Activated naive CD4-positive, alpha-beta T cell treated with anti-CD3 and anti-CD28 coated beads, Interleukin-2, amount 50 U/mL, for 16 hours (primary cell): ENCODE results near the gene GRIK4.

Experiments used
- DNase-seq: peaks from one replicate; pipeline ENCODE4 v3.0.0-alpha.2; 2020

GRIK4 gene

DNA sequence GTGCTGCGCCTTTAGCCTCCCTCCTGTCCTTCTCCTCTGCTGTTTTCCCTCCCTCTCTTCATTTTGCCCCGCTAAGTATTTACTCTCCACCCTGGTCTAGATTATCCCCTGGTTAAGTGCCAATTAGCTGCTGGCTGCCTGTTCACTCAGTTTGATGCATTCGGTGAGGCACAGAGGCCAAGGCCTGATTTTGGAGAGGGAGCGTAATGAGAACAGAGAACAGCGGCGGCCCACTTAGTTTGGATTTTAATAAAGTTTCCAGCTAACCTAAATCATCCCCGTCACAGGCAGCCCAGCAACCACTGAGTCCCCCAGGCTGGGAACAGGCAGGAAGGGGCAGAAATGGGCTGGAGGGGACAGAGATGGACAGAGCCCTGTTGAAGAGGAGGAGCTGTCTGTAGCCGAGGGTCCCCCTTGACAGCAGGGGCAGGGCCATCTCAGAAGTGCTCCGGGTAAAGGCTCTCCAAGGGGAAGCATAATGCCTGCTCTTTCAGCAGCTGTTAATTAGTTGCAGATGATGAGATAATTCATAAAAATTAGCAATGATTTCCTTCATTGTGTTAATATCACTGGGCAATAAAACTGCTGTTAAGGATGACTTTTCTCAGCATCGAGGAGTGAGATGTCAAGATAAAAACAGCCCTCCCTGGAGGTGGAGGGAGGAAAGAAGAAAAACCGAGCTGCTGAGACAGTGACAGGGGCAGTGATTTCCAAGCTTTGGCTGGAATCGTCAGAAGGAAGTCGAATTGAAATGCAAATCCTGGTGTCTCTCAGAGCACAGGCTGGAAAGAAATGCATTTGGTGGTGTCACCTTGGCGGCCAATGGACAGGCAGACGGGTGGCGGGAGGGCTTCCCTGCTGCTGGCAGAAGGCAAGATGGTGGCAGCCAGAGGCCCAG lies 170.1 kb downstream of the GRIK4 start:
- DNase-seq = no peak

DNA sequence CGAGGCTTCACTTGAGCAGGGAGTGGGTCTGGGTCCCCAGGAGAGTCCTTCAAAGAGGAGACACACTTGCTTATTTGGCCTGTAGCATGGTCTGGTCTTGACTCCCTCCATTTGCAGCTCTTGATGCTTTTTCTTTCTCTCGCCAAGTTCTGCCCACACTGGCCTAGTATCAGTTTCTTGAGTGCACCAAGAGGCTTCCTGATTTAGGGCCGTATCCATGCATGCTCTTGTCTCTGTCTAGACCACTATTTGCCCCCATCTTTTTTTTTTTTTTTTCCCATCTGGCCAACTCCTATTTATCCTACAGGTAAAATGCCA lies 170.7 kb downstream of the GRIK4 start:
- no peak for DNase-seq

DNA sequence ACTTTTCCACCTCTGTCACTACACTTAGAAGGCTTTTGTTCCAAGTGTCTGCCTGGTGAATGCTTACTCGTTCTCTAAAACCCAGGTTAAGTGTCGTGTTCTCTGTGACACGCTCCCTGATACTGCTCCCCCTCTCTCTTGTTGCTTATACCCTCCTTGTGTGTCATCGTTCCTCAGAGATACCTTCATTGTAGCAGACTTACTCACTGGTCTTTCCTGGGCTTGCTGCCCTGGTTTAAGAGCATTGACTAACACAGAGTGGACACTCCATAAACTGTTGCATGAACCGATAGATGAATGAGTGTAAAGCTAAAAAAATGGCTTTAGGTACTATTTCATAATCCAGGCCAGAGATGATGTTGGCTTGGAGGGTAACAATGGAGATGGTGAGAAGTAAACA lies 171.3 kb downstream of the GRIK4 start:
- DNase-seq = no peak

DNA sequence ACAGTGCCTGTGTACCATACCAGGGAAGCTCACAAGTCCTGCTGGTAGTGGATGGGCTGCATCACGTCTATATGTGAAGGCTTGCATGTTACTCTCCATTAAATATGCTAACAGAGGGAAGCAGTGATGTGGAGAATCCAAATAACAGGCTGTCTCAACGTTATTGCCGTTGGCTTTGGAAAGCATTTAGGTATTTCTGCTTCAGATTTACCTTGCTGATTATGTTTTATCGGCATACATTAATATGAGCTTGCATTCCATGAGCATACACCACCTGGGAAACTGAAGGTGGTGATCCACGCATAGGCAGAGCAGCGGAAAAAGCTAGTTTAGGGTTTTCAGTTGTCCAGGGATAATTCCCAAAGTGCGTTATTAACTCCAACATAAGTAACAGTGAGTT lies 175.0 kb downstream of the GRIK4 start:
- no peak for DNase-seq

DNA sequence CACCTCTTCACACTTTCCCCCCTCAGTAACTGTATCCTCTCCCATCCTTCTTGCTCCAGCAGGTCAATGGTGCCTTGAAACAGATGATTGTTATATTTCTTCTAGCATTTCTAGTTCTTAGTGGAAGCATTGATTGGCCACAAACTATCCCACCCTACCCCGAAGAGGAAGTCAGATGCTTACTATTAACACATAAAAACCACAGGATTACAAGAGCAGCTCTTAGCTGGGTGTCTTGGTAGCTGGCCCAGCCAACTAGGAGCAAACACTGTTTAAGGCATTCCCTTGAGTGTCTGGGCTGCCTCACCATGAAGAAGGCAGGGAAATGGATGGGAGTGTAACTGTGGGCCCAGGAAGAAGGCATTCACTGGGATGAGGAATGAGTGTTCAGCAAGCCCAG lies 176.6 kb downstream of the GRIK4 start:
- DNase-seq = no peak

DNA sequence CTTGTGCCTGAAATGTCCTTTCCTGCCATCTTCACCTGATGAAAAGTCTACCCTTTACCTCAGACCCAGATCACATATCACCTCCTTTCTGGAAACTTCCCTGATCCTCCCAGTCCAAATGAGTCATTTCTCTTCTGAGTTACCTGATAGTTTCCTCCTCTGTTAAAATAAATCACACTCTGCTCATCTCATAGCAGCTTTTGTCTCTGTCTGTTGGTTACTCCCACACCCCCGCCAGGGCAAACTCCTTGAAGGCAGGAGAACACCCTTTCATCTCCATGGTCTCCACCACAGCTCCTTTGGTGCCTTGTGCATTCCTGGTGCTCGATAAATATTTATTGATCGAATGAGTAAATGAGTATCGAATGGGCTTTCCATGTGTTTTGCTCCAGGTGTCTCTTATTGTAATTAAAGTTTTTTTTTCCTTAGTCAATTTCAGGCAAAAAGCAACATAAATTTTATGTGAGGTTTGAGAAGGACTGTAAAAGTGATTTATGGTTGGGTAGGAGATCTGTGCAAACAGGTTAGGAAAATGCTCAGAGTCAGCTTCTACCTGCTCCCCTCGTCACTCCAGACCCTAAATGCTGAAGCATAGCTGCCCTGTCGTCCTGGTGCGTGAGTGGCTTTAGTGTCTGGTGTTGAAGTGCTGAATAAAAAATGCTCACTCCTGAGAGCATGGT lies 178.2 kb downstream of the GRIK4 start:
- no peak for DNase-seq

DNA sequence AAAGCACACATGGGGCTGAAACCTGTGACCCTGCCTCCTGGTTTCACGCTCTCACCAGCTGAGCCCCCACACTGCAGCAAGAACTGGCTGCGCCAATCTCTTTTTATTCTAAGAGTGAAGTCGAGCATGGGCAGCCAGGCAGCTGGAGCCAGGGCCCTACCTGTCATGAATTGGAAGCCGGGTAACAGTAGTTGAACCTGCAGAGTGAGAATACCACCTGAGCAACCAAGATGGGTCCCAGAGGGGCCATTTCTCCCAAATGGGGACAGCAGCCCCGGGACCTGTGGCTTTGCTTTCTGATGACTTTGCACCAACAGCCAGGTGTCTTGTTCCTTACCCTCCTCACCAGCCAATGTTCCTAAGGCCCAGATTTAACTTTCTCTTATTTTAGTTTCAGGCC lies 178.9 kb downstream of the GRIK4 start:
- DNase-seq = no peak

DNA sequence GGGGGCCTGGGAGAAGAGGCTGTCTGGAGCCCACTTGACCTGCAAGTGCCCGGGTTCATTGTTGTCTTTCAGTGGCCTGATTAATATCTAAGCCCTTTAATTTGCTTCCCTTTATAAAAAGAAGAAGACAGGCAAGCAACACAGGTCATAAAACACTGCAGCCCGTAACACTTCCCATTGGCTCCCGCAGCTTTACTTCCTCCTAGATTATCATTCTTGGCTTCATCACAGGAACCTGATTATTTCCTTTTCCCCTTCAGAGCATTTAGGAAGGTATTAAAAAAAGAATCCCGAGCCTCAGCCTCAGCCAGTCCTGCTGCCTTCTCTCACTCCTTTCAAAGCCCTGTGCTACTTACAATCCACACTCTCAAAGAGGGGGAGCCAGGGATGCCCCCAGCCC lies 183.2 kb downstream of the GRIK4 start:
- no peak for DNase-seq

DNA sequence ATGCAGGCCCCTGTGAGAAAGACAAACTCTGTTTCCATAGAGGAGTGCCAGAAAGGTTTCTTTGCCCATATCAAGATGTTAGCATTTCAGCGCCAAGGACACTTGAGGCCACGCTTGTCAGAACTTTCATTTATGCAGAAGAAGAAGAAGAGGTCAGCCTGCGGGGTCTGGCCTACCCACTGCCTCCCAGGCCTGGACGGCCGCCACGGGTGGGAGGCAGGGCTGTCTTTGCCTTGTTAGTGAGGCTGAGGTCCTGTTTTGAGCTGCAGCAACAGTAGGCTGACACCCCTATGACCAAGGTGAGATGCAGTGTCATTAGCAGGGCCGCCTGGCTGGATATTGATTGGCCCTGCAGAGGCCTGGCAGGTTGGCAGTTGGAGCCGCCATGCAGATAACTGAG lies 183.9 kb downstream of the GRIK4 start:
- DNase-seq = no peak

DNA sequence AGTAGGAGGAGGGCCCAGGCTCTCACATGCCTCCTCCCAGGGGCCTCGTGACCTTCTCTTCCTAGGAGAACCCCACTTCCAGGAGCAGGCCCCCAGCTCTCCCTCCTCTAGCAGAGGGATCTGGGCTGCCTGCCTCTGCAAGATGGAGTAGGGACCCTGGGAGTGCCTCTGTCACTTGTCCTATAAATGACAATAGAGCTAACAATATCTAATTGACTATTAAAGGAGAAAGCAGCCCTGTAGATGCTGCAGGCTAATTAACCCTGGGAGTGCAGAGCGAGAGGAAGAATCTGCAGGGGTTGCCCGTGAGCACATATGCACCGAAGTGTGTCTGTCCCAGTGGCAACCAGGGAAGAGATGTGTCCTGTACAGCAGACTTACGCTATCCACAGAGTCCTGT lies 184.4 kb downstream of the GRIK4 start:
- no peak for DNase-seq

DNA sequence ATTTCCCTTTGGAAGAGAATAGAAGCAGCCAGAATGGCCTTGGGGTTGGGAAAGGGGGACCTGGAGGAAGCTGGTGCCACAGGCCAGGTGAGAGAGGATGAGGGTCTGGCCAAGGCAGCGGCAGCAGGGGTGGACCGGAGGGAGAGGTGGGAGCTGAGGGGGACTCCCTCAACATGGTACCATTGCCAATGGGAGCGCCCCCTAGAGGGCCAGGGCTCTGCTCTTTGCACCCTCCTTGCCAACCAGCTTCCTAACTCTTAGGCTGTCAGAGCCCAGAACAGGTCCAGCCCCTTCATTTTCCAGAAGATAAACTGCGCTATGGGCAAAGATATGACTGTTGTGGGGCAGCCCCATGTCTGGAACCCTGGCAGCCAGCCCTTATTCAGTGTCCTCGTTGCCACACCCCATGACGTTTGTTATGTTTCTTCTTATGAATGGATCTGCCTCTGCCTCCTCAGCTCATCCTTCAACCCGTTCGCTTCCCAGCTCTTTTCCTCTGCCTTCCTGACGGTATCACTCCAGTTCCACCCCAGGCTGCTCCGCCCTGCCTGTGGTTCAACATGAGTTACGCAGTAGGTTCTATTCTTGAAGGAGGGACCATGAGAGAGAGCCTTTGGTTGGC lies 185.2 kb downstream of the GRIK4 start:
- no peak for DNase-seq

DNA sequence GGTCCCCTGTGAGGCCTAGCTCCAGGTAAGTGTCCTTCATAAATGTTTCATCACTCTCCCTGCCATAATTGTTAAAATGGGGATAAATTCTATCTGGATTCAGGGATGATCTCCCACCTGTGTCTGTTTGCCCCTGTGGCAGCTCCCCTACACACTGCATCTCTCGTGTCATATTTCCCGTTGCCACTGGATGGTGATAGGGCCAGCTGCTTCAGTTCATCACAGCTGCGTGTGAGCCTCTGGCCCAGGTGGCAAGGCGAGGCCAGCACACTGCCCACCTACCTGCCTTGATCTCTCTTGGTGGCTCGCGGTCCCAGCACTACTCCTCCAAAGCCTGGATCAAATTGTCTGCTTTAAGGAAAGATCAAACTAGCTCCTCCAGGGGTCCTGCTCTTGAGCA lies 187.4 kb downstream of the GRIK4 start:
- DNase-seq = no peak

DNA sequence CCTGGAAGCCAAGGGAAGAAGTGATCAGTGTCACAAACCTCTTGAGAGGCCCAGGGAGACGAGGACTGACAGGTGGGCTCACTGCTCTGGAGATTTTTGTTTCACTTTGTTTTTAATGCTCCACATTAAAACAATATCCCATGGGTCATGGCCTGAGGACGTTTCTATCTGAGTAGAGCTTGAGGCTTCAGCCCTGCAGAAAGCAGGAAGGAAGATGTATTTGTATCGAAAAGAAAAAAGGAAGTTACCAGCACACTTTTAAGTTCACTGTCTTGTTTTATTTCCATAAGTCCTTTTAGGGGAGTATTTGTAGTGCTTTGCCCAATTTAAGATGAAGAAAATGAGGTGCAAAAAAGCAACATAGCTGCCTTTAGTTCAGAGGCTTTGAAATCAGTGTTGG lies 191.1 kb downstream of the GRIK4 start:
- DNase-seq = no peak

DNA sequence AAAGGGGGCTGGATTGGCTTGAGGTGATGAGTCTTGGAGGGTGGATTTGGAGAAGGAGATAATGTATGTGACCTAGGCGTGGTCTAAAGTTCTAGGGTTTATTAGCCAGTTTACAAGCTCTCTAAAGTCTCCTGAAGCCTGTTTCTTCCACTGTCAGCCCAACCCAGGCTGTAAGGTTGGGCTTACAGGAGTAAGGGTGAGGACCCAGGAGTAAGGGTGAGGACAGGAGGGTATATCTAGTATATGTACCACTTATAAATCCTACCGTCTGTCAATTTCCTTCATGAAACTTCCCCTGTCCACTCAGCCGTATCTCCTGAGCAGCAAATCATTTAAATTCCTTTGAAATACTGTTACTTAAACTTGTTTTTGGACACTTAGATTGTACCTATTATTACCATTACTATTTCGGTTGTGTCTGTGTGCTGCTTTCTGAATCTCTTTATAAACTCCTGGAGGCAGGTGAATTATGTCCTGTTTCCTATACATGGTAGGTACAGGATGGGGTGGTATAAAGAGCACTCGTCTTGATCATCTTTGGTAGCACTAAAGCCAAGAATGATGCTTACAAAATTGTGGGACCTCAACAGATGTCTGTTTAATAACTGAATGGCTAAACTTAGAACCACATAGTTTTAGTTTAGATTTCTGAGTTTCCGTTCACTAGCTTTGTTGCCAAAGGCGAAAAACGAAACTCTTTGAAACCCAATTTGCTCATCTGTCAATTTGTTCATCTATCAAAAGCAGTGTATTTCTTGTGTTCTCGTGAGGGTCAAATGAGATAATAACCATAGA lies 192.0 kb downstream of the GRIK4 start:
- no peak for DNase-seq

DNA sequence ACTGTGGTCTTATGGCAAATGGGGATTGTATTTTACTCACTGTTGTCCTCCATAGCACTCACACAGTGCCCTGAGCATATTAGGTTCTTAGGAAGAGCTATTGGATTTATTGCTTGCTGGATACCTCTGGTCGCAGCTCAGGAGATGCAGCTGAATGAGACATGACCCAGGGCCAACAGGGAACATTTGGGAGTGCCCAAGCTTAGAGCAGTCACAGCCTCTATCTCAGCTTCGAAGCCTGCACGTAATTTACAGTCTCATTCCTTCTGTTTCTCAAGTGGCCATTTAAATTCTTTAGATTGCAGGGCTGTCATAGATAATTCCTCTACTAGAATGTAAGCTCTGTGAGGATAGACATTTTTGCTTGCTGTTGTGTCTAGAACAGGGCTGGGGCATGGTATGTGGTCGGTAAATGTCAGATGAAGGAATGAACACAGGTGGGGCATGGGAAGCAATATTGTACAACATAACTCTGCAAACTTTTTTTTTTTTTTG lies 192.8 kb downstream of the GRIK4 start:
- DNase-seq = no peak

DNA sequence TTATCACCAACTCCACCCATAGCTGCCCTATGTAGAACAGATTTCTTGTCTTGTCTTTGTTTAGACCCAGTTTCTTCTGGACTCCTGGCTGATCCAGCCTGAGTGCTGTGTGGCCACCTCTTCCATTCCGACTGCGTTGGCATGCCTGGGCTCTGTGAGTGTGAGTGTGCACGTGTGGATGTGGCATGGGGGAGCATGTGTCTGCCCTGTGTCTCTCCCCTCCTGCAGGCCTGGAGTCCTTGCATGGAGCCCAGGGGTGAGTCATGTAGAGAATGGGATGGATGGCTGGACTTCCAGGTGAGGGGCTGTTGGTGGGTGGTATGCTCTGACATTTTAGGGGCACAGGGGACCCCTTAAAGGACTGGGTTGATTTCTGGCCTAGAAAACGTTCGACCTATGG lies 194.7 kb downstream of the GRIK4 start:
- no peak for DNase-seq

DNA sequence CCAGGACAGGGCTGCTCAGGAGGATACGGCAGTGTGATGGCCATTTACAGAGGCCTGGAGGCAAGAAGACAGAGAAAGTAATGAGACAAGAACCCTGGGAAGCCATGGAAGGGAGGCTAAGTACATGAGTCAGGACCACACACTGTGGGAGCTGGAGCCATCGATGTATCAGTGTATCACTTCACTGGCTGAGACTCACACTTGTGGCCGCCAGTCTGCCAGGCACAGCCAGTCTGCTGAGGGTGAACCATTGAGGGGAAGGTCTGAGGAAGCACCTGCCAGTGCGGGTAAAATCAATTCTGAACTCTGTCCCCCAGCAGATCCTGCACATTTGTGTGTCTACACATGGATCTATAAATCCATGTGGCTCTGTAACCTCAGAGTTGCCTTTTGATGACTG lies 195.6 kb downstream of the GRIK4 start:
- DNase-seq = no peak

DNA sequence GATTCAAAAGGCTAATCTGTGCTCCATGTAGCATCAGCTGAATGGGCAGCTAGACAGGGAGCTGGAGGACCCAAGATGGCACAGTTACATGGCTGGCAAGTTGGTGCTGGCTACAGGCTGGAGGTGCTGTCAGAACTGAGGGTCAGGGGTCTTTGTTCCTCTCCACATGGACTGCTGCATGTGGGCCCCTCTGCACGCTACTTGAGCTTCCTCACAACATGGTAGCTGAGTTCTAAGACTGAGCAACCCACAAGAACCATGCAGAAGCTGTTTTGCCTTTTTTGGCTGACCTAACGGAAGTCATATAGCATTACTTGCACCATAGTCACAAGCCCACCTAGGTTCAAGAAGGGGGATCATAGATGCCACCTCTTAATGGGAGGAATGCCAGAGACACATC lies 196.1 kb downstream of the GRIK4 start:
- DNase-seq = no peak

DNA sequence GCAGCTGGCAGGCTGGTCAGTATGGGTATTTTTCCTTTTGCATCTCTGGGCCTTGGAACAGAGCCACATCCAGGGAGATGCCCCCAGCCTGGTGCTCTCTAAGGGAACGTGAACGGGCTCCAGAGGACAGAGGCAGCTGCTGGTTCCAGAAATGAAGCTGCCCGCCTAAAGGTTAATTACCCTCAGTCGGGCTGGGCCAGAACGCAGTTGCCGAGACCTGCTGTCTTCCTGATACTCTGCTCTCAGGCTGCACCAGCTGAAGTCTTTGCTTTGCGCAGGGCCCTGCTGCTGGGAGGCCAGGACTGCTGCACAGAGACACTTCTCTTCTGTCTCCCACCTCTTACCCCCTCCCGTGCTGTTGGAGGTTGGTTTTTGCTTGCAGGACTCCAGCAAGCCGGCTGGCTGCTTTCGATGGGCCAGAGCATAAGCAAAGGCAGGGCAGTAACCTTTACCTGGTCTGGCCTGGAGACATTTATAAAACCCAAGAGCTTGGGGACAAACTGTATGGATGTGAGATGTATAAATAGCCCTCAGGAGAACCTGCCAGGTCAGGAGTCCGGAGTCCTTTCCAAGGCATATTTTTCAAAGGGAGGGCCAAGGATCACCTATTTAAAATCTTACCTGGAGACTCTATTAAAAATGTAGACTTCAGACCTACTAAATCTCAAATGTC lies 197.1 kb downstream of the GRIK4 start:
- DNase-seq = no peak

DNA sequence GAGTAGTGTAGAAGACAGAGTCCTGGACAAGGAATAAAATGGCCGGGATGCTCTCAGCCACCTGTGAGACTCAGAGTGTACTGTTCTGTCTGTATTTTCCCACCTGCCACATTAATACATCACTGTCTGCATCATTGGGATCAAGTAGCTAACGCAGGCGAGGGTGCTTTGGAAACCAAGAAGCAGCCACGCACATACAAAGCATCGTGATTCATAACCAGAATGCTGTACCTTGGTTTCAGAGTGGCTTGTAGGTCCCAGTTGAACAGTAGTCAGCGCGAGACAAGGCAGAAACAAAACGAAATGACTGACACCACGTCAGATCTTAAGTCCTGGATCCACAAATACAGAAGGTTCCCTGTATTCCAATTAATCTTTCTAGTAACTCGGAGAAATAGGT lies 198.3 kb downstream of the GRIK4 start:
- DNase-seq = no peak

DNA sequence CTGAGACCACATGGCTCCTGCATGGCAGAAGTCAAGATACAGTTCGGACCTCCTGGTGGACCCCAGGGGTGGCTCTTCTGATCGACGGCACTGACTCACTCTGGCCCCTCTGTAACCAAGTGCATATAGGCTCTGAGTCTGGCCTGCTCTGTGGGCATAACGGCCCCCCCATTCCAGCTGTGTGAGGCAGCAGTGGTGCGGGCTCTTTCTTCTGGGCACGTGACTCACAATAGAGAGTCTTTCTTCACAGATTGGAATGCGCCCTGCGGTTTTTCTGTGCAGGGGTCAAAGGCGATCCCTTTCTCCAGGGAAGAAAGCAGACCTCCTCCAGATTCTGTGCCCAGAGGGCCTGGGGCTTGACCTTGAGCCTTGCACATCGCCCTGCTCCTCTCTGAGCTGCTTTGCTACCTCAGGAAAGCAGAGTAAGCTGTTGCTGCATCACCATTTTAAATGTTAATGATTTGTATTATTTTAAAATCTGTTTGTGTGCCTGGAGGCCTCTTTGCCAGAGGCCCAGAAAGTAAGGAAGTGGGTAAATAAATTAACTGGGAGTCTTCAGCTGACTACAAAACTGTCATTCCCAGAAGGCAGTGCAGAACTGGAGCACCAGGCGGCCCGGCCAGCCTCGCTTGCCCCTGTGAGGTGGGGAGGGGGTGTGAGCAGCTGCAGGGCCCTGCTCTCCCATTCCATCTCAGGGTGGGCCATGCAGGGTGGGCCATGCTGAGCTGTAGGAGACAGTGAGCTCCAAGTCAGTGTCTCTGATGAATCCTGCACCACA lies 199.0 kb downstream of the GRIK4 start:
- no peak for DNase-seq

DNA sequence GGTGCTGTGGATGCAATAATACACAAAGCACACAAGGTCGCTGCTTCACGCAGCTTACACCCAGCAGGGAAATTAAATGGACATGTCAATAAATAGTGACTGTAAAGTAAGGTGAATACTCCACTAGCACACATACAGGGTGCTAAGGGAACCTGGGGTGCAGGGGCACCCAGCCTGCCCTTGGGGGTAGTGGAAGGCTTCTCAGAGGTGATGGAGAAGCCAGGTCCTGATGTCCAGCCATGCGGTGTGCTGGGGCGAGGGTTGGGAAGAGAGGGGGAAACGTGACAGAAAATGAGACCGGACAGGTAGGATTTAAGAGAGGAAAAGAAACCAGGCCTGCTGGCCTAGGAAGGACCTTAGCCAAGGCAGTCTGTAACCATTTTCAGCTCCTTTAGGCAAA lies 200.5 kb downstream of the GRIK4 start:
- no peak for DNase-seq
